T-helper 2 cell treated with Interferon-gamma antibody and Interleukin-4, amounts not matched to agents 100 ng/mL and 5 ng/mL, for 36 hours (primary cell): ENCODE results near the gene SBF2. TPM values are rescaled to one million over a fixed set of nuclear protein-coding genes. Genes with fewer than 3 reads are reported as not detected.

Experiments used
- intact Hi-C: fragments of 100-400 bp; cut with micrococcal nuclease; formaldehyde crosslinking; loops from one replicate; pipeline ENCODE4 v1.15.1; 2023
- total RNA-seq: library from RNA; stranded (reverse); gene quantifications from 2 replicates; pipeline ENCODE4 v1.2.3, GENCODE V29; 2022

Gene SBF2
- total RNA-seq, result 1.8 and 2.6 TPM in 2 replicates

- intact Hi-C loops, result loop anchor here (1.0 kb wide), 1 partner anchor 10 kb away; no protein-coding TSS in a partner anchor
Measured at GRCh38 chr11:10293423-10294289, at the start of gene SBF2. SBF2 (minus strand) TSS chr11:10294219; CDS start chr11:10294069, 150 bp downstream.

- intact Hi-C loops, result no loop called here
Measured at GRCh38 chr11:10338287-10338686, 44.3 kb upstream of the SBF2 start.

GRCh38 chr11:10333490-10333889 lies 39.5 kb upstream of the SBF2 start:
- intact Hi-C loops, result no loop called here

- intact Hi-C loops, result no loop called here
Measured at GRCh38 chr11:10331548-10332289, 37.7 kb upstream of the SBF2 start.

- intact Hi-C loops, result loop anchor here (10.0 kb wide), 1 partner anchor 795 kb away; no protein-coding TSS in a partner anchor
Measured at GRCh38 chr11:10329935-10330334, 35.9 kb upstream of the SBF2 start.

- intact Hi-C loops, result loop anchor here (10.0 kb wide), 1 partner anchor 795 kb away; no protein-coding TSS in a partner anchor
Measured at GRCh38 chr11:10329356-10329755, 35.3 kb upstream of the SBF2 start.

GRCh38 chr11:10328314-10329098 lies 34.5 kb upstream of the SBF2 start:
- intact Hi-C loops, result loop anchor here (10.0 kb wide), 1 partner anchor 794 kb away; no protein-coding TSS in a partner anchor

GRCh38 chr11:10327254-10327653 lies 33.2 kb upstream of the SBF2 start:
- intact Hi-C loops, result loop anchor here (10.0 kb wide), 1 partner anchor 792 kb away; no protein-coding TSS in a partner anchor

- intact Hi-C loops, result loop anchor here (10.0 kb wide), 1 partner anchor 791 kb away; no protein-coding TSS in a partner anchor
Measured at GRCh38 chr11:10326012-10326964, 32.3 kb upstream of the SBF2 start.

GRCh38 chr11:10325277-10326011 lies 31.4 kb upstream of the SBF2 start:
- intact Hi-C loops, result loop anchor here (10.0 kb wide), 1 partner anchor 791 kb away; no protein-coding TSS in a partner anchor

GRCh38 chr11:10324474-10324873 lies 30.5 kb upstream of the SBF2 start:
- intact Hi-C loops, result loop anchor here (5.0 to 10.0 kb wide), 2 partner anchors 462 to 790 kb away; no protein-coding TSS in a partner anchor

GRCh38 chr11:10323793-10324170 lies 29.8 kb upstream of the SBF2 start:
- intact Hi-C loops, result loop anchor here (1.0 to 10.0 kb wide), 6 partner anchors 15 to 789 kb away; no protein-coding TSS in a partner anchor

- intact Hi-C loops, result loop anchor here (1.0 to 10.0 kb wide), 6 partner anchors 15 to 788 kb away; no protein-coding TSS in a partner anchor
Measured at GRCh38 chr11:10322830-10323792, 29.1 kb upstream of the SBF2 start.

- intact Hi-C loops, result loop anchor here (2.0 to 10.0 kb wide), 3 partner anchors 350 to 788 kb away; no protein-coding TSS in a partner anchor
Measured at GRCh38 chr11:10322401-10322800, 28.4 kb upstream of the SBF2 start.

- intact Hi-C loops, result loop anchor here (5.0 to 10.0 kb wide), 2 partner anchors 459 to 786 kb away; no protein-coding TSS in a partner anchor
Measured at GRCh38 chr11:10320736-10321465, 26.9 kb upstream of the SBF2 start.

GRCh38 chr11:10319702-10320558 lies 25.9 kb upstream of the SBF2 start:
- intact Hi-C loops, result loop anchor here (5.0 to 10.0 kb wide), 2 partner anchors 458 to 785 kb away; no protein-coding TSS in a partner anchor
